ENCODE measurements around the gene RERG.

- TF ChIP-seq, protein P1, sequence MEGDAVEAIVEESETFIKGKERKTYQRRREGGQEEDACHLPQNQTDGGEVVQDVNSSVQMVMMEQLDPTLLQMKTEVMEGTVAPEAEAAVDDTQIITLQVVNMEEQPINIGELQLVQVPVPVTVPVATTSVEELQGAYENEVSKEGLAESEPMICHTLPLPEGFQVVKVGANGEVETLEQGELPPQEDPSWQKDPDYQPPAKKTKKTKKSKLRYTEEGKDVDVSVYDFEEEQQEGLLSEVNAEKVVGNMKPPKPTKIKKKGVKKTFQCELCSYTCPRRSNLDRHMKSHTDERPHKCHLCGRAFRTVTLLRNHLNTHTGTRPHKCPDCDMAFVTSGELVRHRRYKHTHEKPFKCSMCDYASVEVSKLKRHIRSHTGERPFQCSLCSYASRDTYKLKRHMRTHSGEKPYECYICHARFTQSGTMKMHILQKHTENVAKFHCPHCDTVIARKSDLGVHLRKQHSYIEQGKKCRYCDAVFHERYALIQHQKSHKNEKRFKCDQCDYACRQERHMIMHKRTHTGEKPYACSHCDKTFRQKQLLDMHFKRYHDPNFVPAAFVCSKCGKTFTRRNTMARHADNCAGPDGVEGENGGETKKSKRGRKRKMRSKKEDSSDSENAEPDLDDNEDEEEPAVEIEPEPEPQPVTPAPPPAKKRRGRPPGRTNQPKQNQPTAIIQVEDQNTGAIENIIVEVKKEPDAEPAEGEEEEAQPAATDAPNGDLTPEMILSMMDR (IDR thresholded peaks at IDR 0.05; ENCODE audit: low read depth, low read length) = no peak
- TF ChIP-seq MYC (IDR thresholded peaks at IDR 0.05; ENCODE audit: low read depth, low read length) (no peak), POLR2A (IDR thresholded peaks at IDR 0.05; ENCODE audit: extremely low read depth, insufficient read length) (no peak)
These were observed 77.8 kb downstream of the RERG start for GRCh38 chr12:15143467-15143866.

Data from NB4 (cell line).